Stomach (tissue), 9 donors: ENCODE results near the gene CDC14B. TPM values are rescaled to one million over a fixed set of nuclear protein-coding genes. Genes with fewer than 3 reads are reported as not detected.

Source experiments
- DNase-seq, 2 donors: peaks; one replicate each; pipeline versions ENCODE4 v3.0.0 to v3.0.0-alpha.2; 2013 to 2019
- H3K27ac ChIP-seq, 5 donors: fragments of 200-600 bp in 4 of 5; sonication (generic) in 4 of 5; one replicate each; pipeline ENCODE4 v1.5.1; 2013 to 2019; ENCODE audit warnings: mild to moderate bottlenecking in 1 of 5, moderate library complexity in 1 of 5
- H3K27me3 ChIP-seq, 3 donors: fragments of 200-600 bp; sonication (generic); one replicate each; pipeline ENCODE4 v1.5.1; 2017 to 2019; ENCODE audit warnings: mixed run types in 1 of 3
- H3K36me3 ChIP-seq, 4 donors: fragments of 200-600 bp; sonication (generic); 1 replicate in 3 of 4; 2 replicates in 1 of 4; pipeline ENCODE4 v1.5.1; 2016 to 2019
- H3K4me1 ChIP-seq, 4 donors: fragments of 200-600 bp; sonication (generic); one replicate each; pipeline ENCODE4 v1.5.1; 2016 to 2019
- H3K4me3 ChIP-seq, 4 donors: fragments of 200-600 bp; sonication (generic) in 3 of 4; one replicate each; pipeline ENCODE4 v1.5.1; 2016 to 2019; ENCODE audit warnings: mild to moderate bottlenecking in 1 of 4
- H3K9me3 ChIP-seq, 4 donors: fragments of 200-600 bp; sonication (generic); one replicate each; pipeline ENCODE4 v1.5.1; 2016 to 2019
- EP300 ChIP-seq: sonication (generic); formaldehyde crosslinking; IDR thresholded peaks from one replicate; pipeline ENCODE4 v1.6.1; 2017; ENCODE audit warnings: antibody characterized with exemption
- POLR2A ChIP-seq, 4 donors: fragments of 450-650 bp; IDR thresholded peaks; one replicate each; pipeline ENCODE4 v1.6.1; 2016; ENCODE audit warnings: antibody characterized with exemption in 4 of 4, control low read depth in 2 of 4, mild to moderate bottlenecking in 1 of 4, moderate library complexity in 1 of 4
- POLR2AphosphoS5 ChIP-seq, 3 donors: sonication (generic); formaldehyde crosslinking; IDR thresholded peaks; one replicate each; pipeline ENCODE4 v1.6.1; 2016; ENCODE audit warnings: antibody characterized with exemption in 3 of 3
- WGBS, 5 donors: extraction: QIAGEN DNeasy Blood & Tissue Kit in 3 of 5; methylation state at CpG; one replicate each; pipeline versions ENCODE4 v1.1.5 to v1.1.7; 2013 to 2018; 5-methylcytosine and 5-hydroxymethylcytosine counted together
- intact Hi-C: fragments of 100-400 bp; cut with DNase I; formaldehyde crosslinking; loops from one replicate; pipeline ENCODE4 v1.15.1; 2023; ENCODE audit warnings: low total_unique reads
- polyA plus RNA-seq, 3 donors: library from polyadenylated mRNA; stranded (reverse); fragments of 200-250 nt; gene quantifications; one replicate each; pipeline ENCODE4 v1.2.3, GENCODE V29; 2013
- total RNA-seq, 5 donors: library from RNA; depleted of rRNA; stranded (reverse); fragments of >200 nt; gene quantifications; one replicate each; pipeline versions ENCODE4 v1.1.0 to v1.2.3, GENCODE V29; 2014 to 2016
- TF ChIP-seq, protein P1 (sequence below), 7 experiments: fragments of 450-650 bp in 4 of 7; fragments of 200-600 bp in 3 of 7; sonication (generic) in 3 of 7; IDR thresholded peaks; one replicate each; pipeline ENCODE4 v1.5.1; 2016 to 2019; ENCODE audit warnings: antibody characterized with exemption in 7 of 7, control low read depth in 2 of 7, mild to moderate bottlenecking in 1 of 7
- donor health status: healthy with polysubstance abuse.
- donor health status: Bipolar disorder and iron deficiency.
- donor health status: healthy.

The CDC14B gene
- total and polyA plus RNA-seq, 8 donors = 4.1 to 31.9 (median 17.1) TPM

DNA sequence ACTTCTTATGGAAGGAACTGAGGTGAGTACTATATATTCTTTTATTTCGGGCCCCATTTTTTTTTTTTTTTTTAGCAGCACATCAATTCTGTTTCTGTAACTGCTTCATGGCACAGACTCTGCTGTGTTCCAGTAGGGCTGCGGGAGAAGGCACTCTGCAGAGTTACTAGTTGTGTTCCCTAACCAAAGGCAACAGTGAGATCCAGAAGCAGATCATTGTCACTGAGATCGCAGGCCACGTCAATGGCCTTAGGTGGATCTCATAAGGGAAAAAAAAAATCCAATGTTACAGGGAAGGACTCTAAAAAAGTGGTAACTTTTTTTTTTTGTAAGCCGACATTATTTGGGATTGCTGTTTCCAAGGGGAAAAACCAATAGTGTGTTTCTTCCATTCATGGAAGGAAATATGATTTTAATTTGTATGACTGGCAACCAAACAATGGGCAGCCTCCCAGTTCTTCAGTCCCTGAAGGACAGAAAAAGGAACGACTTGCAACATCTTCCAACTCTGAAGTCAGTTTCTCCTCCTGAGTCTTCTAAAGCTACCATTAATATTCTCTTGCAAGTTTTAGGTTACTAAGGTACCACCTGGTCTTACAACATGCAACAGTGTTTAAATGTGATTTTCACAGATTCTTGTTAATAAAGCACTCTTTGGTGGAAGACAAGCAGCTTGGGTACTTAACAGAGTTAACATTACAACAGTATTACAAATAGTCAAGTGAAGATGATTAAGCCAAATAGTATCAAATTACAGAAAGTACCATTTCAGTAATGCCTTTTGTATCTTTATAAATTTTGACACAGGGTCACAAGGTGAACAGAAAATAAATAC is 116.9 kb downstream of the CDC14B start:
- Histone ChIP-seq H3K4me3 (no peak overlapping the region), H3K9me3 (no peaks in the 10 kb centered on the region), H3K27ac (peak overlapping the region in 1 of 5 donors; percentile 12), H3K36me3 (peaks cover 0 to 39% (median 36%) of the 10 kb centered on the region in 4 donors), H3K27me3 (no peaks in the 10 kb centered on the region), H3K4me1 (no peaks in the 10 kb centered on the region)
- intact Hi-C loops = no loop called here
- no peak for DNase-seq
- no peak for TF ChIP-seq POLR2AphosphoS5 (IDR thresholded peaks at IDR 0.05)
- TF ChIP-seq, protein P1, sequence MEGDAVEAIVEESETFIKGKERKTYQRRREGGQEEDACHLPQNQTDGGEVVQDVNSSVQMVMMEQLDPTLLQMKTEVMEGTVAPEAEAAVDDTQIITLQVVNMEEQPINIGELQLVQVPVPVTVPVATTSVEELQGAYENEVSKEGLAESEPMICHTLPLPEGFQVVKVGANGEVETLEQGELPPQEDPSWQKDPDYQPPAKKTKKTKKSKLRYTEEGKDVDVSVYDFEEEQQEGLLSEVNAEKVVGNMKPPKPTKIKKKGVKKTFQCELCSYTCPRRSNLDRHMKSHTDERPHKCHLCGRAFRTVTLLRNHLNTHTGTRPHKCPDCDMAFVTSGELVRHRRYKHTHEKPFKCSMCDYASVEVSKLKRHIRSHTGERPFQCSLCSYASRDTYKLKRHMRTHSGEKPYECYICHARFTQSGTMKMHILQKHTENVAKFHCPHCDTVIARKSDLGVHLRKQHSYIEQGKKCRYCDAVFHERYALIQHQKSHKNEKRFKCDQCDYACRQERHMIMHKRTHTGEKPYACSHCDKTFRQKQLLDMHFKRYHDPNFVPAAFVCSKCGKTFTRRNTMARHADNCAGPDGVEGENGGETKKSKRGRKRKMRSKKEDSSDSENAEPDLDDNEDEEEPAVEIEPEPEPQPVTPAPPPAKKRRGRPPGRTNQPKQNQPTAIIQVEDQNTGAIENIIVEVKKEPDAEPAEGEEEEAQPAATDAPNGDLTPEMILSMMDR (IDR thresholded peaks at IDR 0.05) = no peak
- no peak for TF ChIP-seq POLR2A (IDR thresholded peaks at IDR 0.05)
- TF ChIP-seq EP300 = no peak
- WGBS, 5 donors = 86 to 93% (median 90%) methylated on average over 6 of the region's 6 CpGs

DNA sequence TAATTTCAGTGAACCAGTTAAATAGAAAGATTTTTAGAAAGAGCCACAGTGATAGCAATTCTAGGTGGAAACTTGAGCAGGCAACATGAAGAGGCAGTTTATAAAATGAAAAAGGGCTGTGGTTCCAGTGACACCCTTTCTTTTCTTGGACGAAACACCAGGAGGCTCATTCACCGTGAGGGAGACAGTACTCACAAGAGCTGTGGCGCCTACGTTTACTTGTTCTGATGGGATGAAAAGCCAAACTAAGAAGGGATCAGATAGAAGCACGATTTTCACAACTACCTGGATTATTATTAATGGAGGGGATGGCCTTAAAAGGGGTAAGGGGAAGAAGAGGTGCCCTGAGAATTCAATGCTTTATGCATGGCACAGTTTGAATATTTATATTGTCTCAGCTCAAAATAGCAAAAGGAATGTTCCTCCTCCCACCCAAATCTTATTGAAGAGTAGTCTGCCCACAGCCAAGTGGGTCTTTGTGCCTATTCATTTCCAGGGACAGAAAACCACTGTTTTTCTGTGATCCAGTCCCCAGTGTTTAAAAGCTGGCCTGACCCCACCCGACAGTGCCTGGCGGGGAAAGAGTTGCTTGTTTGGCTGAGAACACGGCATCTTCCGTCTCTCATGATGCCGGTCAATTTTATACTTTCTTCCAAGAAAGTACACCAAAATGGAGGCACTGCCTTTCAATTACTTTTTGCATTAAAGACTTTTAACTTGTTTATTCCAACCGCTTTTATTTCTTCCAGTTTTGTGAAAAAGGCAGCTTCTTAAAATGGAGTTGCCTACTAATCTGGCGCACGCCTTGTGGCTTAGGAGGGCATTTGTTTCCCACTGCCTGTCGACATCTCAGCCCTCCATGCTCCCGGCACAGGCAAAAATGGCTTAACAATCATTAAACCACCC is 117.8 kb downstream of the CDC14B start:
- Histone ChIP-seq H3K36me3 (peaks cover 0 to 38% (median 36%) of the 10 kb centered on the region in 4 donors), H3K4me1 (no peaks in the 10 kb centered on the region), H3K4me3 (no peak overlapping the region), H3K9me3 (no peaks in the 10 kb centered on the region), H3K27me3 (no peaks in the 10 kb centered on the region), H3K27ac (peak overlapping the region in 1 of 5 donors; percentile 12)
- intact Hi-C loops = no loop called here
- 89 to 94% (median 93%) methylated on average over 15 of the region's 15 CpGs for WGBS, 5 donors
- TF ChIP-seq POLR2A (IDR thresholded peaks at IDR 0.05) (no peak), EP300 (no peak), POLR2AphosphoS5 (IDR thresholded peaks at IDR 0.05) (no peak)
- TF ChIP-seq, protein P1 (IDR thresholded peaks at IDR 0.05) = no peak
- DNase-seq = no peak

DNA sequence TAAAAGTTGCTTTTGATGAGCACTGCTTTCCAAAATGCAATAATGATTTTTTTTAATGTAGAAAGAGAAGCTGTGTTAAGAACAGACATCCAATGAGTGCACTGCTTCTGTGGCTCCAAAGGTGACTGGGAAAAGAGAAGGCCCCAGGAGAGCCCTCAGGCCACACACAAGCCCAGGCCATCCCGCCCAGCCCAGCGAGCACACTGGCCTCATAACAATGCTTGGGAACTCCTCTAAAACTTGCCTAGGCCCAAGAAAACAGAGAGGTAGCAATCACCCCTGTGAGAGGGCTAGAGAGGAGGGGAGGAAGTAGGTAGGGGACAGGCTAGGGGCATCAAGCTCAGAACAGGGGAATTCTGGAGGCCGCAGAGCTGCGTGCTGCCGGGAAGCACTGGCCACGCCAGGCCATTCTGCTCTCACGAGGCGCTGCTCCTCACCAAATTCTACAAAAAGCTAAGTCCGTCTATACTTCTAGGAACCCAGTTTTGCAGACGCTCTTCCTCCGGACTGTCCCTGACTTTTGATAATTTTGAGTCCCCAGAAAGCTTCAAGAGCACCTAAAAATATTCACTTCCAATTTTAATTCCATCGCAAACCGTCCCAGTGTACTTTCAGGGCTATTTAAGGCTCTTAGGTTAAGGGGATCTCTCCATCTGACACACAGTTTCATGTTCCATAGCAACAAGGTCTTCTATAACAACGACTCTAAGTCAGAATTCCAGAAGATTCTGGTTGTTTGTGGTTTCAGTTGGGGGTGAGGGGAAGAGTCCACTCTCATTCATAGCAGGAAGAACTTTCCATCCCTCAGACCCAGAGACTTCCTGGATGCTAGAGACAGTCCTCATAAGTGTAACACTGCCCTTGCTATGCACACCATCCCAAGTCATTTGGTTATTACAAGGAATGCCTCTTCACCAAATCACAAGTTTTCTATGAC is 118.7 kb downstream of the CDC14B start:
- H3K4me1 ChIP-seq = no peaks in the 10 kb centered on the region
- 89 to 96% (median 94%) methylated on average over 14 of the region's 14 CpGs for WGBS, 5 donors
- H3K9me3 ChIP-seq = no peaks in the 10 kb centered on the region
- H3K27ac ChIP-seq = no peak overlapping the region
- TF ChIP-seq, protein P1 (IDR thresholded peaks at IDR 0.05) = no peak
- no peak for TF ChIP-seq POLR2A (IDR thresholded peaks at IDR 0.05)
- intact Hi-C loops = no loop called here
- H3K36me3 ChIP-seq = peaks cover 0 to 38% (median 34%) of the 10 kb centered on the region in 4 donors
- no peak overlapping the region for H3K4me3 ChIP-seq
- DNase-seq = no peak
- no peaks in the 10 kb centered on the region for H3K27me3 ChIP-seq
